GM21367 (cell line): ENCODE data around the gene FOXP1.

Experiments used
- ATAC-seq: cut with Tn5 transposase; IDR thresholded peaks from one replicate; pipeline ENCODE4 v1.9.1; 2021; ENCODE audit not compliant: unreplicated experiment

The FOXP1 gene

DNA sequence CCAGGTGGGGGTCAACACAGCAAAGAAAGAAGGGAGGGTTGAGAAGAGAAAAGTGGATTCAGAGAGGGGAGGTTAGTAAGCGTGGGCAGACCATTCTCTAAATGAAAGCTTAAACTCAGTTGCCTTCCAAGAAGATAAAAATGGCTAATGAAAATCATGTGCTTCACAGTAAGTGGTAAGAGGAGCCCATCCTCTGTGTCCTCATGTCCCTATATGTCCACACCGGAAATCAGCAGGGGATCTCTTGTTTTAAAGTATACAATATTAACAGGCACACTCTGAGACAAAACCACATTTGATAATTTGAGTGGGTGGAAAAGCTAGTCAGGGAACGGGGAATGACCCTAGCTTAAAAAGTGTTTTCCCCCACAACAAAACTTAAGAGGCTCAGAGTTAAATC is 4.4 kb upstream of the FOXP1 start:
- ATAC-seq = no peak

DNA sequence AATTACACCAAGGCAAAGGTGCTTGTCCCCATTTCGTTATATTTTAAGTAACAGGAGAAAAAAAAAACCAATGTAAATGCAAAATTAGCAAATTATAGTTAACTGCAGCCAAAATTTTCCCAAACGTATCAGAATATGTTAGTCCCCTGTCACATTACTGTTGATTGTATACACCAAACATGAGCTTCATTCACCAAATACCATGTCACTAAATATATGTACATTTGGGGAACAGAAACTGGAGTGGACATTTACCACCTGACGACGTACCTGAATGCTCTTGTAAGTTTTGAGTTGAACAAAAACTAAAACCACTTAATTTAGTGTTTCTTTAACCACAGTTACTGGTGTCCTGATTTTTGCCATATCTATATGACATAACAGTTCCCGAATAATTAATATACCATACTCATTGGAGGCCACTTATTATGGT is 3.3 kb upstream of the FOXP1 start:
- no peak for ATAC-seq

GRCh38 chr3:71585887-71586809 is 2.6 kb upstream of the FOXP1 start:
- no peak for ATAC-seq

DNA sequence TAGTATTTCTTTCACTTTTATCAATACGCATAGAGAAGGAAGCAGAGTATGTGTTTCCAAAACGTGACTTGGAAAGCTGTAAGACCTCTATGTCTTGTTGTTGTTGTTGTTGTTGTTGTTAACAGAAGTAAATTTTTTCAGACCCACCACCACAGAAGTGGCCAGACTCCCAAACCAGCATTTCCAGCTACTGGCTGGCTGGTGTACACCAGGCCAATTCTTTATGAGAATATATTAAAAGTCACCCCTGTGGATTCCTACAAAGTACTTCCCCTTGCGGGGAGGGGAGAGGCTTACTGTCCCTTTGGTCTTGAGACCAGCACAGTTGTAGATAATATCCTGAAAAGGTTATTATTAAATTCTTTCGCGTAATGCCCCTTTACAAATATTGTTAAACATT is 1.6 kb upstream of the FOXP1 start:
- no peak for ATAC-seq

GRCh38 chr3:71584394-71585011 is 975 bp upstream of the FOXP1 start:
- ATAC-seq = no peak

GRCh38 chr3:71582612-71583565 is 639 bp downstream of the FOXP1 start:
- ATAC-seq = no peak

DNA sequence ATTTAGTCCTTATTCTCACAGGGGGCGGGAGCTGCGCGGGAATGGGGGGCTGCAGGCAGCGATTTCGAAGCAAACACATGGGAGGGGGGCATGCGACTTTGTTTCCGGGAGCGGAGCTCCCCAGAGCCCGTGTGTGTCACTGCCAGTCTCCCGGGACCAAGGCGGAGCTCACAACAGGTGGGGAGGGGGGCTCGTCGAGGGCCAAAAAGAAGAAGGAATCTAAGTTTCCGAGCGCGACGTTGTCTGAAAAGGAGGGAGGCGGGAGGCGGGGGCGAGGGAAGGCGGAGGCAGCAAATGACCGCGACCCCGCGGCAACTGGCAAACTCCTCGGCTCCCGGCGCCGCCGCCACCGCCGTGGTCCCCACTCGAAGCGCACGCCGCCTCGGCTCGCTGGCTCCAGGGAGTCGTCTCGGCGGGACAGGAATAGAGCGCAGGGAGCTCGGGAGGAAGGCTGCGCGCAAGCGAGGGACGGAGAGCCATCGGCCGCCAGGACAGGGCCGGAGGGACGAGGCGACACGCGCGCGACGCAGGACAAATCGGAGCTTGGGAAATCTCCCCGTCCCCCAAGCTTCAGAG is 1.4 kb downstream of the FOXP1 start:
- no peak for ATAC-seq

DNA sequence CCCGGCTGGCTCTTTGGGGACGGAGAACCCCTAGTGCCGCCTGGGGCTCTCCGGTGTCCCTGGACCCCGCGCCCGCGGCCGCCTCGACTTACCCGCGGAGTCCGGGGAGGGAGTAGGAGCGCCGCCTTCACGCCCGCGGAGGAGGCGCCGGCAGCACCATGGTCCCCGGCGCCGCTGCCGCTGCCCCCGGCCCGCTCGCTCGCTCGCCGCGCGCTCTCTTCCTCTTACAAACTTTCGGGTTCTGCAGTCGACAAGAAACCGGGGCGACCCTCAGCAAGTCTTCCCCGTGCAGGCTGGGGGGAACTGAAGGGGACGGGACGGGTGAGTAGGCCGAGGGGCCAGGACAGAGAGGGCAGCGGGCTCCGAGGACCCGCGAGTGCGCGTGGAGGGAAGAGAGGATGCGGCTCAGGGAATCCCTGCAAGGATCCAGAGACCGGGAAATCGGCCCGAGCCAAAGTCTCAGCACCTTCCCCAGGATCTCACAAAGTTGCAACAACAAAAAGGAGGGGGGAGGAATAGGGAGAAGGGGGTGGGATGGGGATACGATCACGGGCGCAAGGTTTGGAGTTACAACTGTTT is 2.0 kb downstream of the FOXP1 start:
- ATAC-seq = no peak

DNA sequence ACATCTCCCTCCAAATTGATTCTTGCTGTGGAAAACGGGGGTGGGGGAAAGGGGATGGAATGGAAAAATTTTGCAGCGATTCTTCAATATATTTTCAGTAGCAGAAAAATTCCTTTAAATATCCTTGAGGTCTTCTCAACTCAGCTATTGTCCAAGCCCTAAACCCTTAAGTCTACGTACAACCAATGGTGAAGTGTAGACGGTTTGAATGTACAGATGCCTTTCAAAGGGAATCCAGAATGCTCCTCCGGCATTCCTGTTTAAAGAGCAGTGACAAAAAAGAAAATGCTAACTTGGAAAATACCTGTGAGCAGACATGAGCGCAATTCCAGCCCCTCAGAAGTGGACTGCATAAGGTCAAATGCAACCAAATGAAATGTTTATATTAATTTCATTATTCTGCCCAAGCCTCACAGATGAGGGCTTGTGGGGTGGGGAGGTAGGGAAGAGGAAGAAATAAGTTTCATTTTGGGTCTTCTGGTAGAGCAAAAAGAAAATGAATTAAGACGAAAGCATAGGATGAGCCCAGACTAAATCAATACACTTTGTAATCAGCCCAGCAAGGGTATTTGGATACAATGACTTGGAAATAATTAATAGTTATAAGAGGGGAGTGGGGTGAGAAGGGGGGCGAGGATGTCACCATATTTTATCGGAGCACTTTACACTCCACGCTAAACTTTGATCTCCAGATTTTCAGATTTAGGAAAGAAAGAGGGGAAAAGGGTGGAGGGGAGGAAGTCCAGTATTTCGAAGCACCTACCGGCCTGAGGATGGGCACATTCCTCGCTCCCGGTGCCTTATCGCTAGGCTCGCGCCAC is 2.7 kb downstream of the FOXP1 start:
- no peak for ATAC-seq

GRCh38 chr3:71579935-71580406 is 3.6 kb downstream of the FOXP1 start:
- ATAC-seq = no peak

GRCh38 chr3:71579326-71579934 is 4.1 kb downstream of the FOXP1 start:
- no peak for ATAC-seq

DNA sequence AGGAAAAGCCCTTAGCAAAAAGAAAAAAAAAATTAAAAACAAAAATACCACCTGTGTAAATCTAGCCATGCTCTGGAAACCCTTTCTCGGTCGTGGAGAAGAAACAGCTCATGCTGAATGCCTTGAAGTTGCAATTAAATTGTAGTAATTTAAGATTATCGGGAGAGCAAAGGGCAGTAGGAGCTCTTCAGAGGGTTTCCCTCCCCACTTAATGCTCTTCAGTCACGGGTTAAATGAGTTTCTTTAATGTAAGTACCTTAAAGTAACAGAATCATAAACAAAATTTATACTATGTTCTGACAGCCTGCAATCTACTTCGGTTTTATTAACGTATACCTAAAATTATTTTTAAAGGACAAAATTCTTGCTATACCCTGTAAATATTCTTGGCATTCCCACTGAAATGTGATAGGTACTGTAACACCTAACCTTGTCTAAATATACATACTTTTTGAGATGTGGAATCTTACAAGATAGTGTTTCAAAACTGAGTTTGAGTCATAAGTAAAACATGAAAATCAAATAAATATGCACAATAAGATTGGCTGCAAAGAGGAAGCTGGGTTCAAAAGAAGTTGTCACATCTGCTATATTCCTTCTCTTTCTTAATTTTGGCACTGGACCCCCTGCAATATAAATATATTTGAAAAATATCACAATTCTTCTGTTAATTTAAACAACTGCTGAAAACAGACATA is 5.3 kb downstream of the FOXP1 start:
- ATAC-seq = no peak

DNA sequence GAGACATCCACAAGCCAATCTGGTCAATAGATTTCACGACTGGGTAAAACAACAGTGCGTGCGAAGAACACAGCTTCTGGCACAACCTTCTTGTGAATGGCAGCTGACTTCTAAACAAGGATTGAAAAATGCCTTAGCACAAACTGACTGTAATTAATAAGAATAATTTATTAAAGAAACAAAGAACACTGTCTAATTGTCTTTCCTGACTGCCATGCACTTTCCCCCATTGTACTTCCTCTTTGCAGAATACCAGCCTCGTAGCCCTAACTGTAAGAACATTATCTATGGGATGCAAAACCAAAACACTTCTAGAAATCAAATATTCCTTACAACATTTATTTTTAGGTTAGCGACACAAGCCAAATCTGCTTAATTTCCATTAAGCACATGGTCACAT is 6.5 kb downstream of the FOXP1 start:
- no peak for ATAC-seq

GRCh38 chr3:71575433-71575832 is 8.1 kb downstream of the FOXP1 start:
- no peak for ATAC-seq

DNA sequence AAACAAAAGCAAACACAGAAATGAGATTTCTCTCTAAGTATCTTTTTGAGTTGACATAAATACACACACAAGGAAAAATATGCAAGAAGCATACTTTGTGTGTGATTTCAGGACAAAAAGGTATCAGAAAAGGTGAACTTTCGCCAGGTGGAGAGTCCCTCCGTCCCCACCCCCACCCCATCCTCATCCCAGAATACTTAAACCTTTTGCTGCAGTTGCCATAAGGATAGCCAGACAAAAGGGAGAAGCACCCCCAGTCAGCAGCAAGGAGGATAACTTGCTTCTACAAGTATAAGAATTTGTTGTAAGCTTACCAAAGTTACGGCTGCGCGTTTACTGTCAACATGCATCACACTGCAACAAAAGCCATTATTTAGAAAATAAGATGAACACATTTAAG is 10.3 kb downstream of the FOXP1 start:
- no peak for ATAC-seq

DNA sequence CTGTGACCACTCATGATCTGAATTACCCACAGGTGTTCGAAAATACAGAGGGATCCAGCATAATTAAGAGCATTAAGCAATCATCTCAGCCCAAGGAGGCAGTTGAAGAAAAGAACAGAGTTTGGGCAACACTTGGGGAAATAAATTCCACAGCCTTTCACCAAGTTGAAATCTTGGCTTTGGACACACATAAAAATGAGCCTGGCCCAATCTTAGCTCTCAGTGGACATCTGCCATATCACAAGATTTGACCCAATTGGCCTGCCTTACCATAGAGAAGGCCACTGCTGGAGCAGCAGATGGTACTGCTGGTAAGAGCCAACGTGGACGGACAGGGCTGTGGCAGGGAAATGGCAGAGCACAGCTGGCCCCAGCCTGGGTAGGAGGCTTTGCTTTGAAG is 13.0 kb downstream of the FOXP1 start:
- ATAC-seq = no peak

DNA sequence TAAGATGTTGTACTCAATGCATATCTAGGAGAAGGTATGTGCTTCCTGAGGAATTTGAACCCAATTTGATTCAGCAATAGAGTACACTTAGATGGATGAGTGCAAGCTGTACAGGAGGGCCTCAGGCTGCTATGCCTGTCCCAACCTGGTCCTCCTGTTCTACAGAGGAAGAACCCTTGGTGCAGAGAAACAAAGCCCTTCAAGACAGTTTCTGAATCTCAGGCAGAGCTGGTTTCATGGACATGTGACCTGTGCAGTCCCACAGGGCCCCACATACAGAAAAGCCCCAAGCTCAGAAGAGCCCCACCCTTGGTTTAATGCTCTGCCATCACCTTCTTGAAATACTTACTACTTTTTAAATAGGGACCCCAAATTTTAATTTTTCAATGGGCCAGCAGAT is 15.3 kb downstream of the FOXP1 start:
- ATAC-seq = no peak

DNA sequence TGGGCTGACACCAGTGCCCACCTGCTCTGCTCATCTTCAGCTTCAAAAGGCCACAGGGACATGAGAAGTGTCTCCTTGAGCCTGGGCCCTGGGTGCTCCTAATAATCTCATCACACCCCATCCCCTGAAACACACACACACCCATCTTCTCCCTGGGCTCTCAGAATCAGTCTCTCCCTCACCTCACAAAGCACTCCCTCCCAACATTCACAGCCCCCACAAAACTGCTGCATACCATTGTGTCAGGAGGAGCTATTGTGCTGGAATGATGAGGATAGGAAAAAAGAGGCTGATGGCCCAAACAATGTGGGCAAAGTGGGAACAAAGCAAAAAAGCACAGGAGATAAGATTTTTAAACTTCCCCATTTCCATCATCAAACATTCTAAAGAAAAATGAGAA is 16.8 kb downstream of the FOXP1 start:
- ATAC-seq = no peak

DNA sequence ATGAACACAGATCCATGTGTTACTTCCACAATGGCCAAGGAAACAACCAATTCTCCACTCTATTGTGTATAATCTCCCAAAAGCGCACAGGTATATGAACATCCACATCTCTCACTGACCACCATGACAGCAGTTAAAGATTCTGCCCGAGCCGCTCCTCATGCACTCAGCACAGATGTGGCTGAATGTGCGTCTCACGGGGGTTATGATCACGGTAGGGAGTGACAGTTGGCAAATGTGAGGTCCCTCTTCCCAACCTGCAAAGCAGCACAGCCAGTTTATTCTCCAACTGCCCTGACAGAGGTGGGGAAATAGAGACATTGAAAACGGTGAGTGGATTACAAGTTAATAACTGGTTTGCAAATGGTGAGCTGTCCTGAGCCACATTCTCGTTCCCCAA is 17.6 kb downstream of the FOXP1 start:
- no peak for ATAC-seq
